ENCODE measurements around the gene SCN5A. TPM values are rescaled to one million over a fixed set of nuclear protein-coding genes. Genes with fewer than 3 reads are reported as not detected.

SCN5A gene
- total RNA-seq, 1 experiment from 2014 or later, result 0.54 TPM

GRCh38 chr3:38509732-38510131 is 139.8 kb downstream of the SCN5A start:
- Histone ChIP-seq H3K9me3 (ENCODE audit: low read depth, low read length, poor library complexity, severe bottlenecking) (no peaks in the 10 kb centered on the region), H3K4me1 (ENCODE audit: insufficient read depth, low read length, poor library complexity, severe bottlenecking) (no peaks in the 10 kb centered on the region), H3K36me3 (ENCODE audit: insufficient read depth, low read length, poor library complexity, severe bottlenecking) (peaks cover 7% of the 10 kb centered on the region), H3K27me3 (replicated peaks; ENCODE audit: insufficient read depth, low read depth, low read length, poor library complexity) (no peaks in the 10 kb centered on the region), H3K4me3 (ENCODE audit: low read depth, low read length, poor library complexity, severe bottlenecking) (no peak overlapping the region), H3K27ac (ENCODE audit: low read depth, low read length, poor library complexity, severe bottlenecking) (no peak overlapping the region)
- ChIA-PET POLR2A (ENCODE audit: low non-redundant PET) (no interaction called here), CTCF (no interaction called here)
- TF ChIP-seq EZH2 (IDR thresholded peaks at IDR 0.05; ENCODE audit: borderline replicate concordance, low read depth, low read length, poor library complexity, severe bottlenecking), result no peak
- BruUV-seq (replicated peaks), result no TSS peak
- intact Hi-C loops (cut with micrococcal nuclease; ENCODE audit: unreplicated experiment), result no loop called here
- DNase-seq (ENCODE audit: low spot score), result no peak

GRCh38 chr3:38507120-38507519 is 142.4 kb downstream of the SCN5A start:
- Histone ChIP-seq H3K4me3 (ENCODE audit: low read depth, low read length, poor library complexity, severe bottlenecking) (no peak overlapping the region), H3K36me3 (ENCODE audit: insufficient read depth, low read length, poor library complexity, severe bottlenecking) (peaks cover 7% of the 10 kb centered on the region), H3K27ac (ENCODE audit: low read depth, low read length, poor library complexity, severe bottlenecking) (no peak overlapping the region), H3K9me3 (ENCODE audit: low read depth, low read length, poor library complexity, severe bottlenecking) (no peaks in the 10 kb centered on the region), H3K4me1 (ENCODE audit: insufficient read depth, low read length, poor library complexity, severe bottlenecking) (no peaks in the 10 kb centered on the region), H3K27me3 (replicated peaks; ENCODE audit: insufficient read depth, low read depth, low read length, poor library complexity) (no peaks in the 10 kb centered on the region)
- TF ChIP-seq EZH2 (IDR thresholded peaks at IDR 0.05; ENCODE audit: borderline replicate concordance, low read depth, low read length, poor library complexity, severe bottlenecking), result no peak
- TF ChIP-seq CTCF (conservative IDR thresholded peaks at IDR 0.05; ENCODE audit: low read depth, low read length), result no peak
- intact Hi-C loops (cut with micrococcal nuclease; ENCODE audit: unreplicated experiment), result no loop called here
- CTCF ChIA-PET, result no interaction called here
- no peak for DNase-seq (ENCODE audit: low spot score)
- POLR2A ChIA-PET (ENCODE audit: low non-redundant PET), result no interaction called here
- no TSS peak for BruUV-seq (replicated peaks)

- TF ChIP-seq CTCF (conservative IDR thresholded peaks at IDR 0.05; ENCODE audit: low read depth, low read length) (no peak), EZH2 (IDR thresholded peaks at IDR 0.05; ENCODE audit: borderline replicate concordance, low read depth, low read length, poor library complexity, severe bottlenecking) (no peak)
- H3K4me3 ChIP-seq (ENCODE audit: low read depth, low read length, poor library complexity, severe bottlenecking), result no peak overlapping the region
- no peaks in the 10 kb centered on the region for H3K9me3 ChIP-seq (ENCODE audit: low read depth, low read length, poor library complexity, severe bottlenecking)
- no TSS peak for BruUV-seq (replicated peaks)
- H3K36me3 ChIP-seq (ENCODE audit: insufficient read depth, low read length, poor library complexity, severe bottlenecking), result no peaks in the 10 kb centered on the region
- intact Hi-C loops (cut with micrococcal nuclease; ENCODE audit: unreplicated experiment), result no loop called here
- CTCF ChIA-PET, result no interaction called here
- POLR2A ChIA-PET (ENCODE audit: low non-redundant PET), result no interaction called here
- H3K27me3 ChIP-seq (replicated peaks; ENCODE audit: insufficient read depth, low read depth, low read length, poor library complexity), result no peaks in the 10 kb centered on the region
- DNase-seq (ENCODE audit: low spot score), result no peak
- H3K4me1 ChIP-seq (ENCODE audit: insufficient read depth, low read length, poor library complexity, severe bottlenecking), result no peaks in the 10 kb centered on the region
- H3K27ac ChIP-seq (ENCODE audit: low read depth, low read length, poor library complexity, severe bottlenecking), result no peak overlapping the region
Measured at GRCh38 chr3:38500688-38501417, 148.6 kb downstream of the SCN5A start.

Other genes starting within 250 kb of the SCN5A start
- gene ACVR2B, start 195.8 kb downstream of the SCN5A start, total RNA-seq (2021), result 6.4 and 9.2 TPM in 2 replicates
- gene EXOG, start 153.3 kb downstream of the SCN5A start, total RNA-seq (2021), result 8.2 and 12.4 TPM in 2 replicates
- not detected in 2 replicates for gene SCN10A, start 166.5 kb upstream of the SCN5A start, total RNA-seq (2021)

Data from A673 (cell line).